Daoy (cell line): Measurements from ENCODE around the gene ZZZ3. TPM values are rescaled to one million over a fixed set of nuclear protein-coding genes. Genes with fewer than 3 reads are reported as not detected.
A peak's percentile ranks its signal among the peaks of the same experiment; 100 is the strongest.
"Not testable (repeated sequence)": the region's sequence is repeated elsewhere in the genome, so short reads cannot be mapped to it uniquely, and the experiment has no call there.

Source experiments
- DNase-seq: peaks from one replicate; pipeline ENCODE4 v3.0.0-alpha.2; 2015; ENCODE audit warnings: low read depth
- total RNA-seq: library from RNA; depleted of rRNA; stranded (reverse); fragments of >200 nt; shearing (Covaris generic); gene quantifications from 2 replicates; pipeline ENCODE4 v1.2.3, GENCODE V29; 2014; rRNA removed

The ZZZ3 gene
- total RNA-seq = 88.0 and 118 TPM in 2 replicates

DNA sequence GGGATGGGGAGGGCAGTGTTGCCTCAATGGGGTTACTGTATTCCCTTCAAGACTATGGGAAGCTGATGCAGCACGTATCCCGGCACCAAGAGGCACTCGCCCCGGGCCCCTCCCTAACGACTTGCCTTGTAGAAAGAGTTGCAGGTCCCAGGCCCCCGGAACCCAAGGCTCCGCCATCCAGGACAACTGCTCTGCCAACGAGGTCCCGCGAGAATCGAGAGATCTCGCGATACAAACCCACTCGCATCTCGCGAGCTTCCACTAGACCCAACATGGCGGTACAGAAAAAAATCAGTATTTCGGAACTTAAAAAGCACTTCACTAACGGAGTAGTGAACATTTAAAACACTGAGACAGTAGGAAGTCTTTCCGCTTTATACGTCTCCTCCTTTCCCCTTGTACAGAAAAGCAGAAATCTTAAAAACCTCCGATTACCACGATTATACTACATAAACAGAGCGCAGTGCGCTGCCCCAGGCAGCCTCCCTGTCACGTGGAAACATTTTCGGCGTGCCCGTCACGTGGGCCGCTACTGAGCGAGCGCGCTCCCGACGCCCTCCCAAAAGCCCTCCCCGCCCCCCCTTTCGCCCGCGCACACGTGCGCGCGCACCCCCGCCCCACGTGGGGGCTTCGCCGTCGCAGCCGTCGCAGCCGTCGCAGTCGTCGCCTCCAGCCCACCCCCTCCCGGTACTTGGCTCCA, at the start of gene ZZZ3:
ZZZ3 (minus strand) TSS at position 199 of the 700 bp plus-strand sequence. CDS start 49,304 bp downstream, outside the sequence.
- DNase-seq = peak; percentile 97

DNA sequence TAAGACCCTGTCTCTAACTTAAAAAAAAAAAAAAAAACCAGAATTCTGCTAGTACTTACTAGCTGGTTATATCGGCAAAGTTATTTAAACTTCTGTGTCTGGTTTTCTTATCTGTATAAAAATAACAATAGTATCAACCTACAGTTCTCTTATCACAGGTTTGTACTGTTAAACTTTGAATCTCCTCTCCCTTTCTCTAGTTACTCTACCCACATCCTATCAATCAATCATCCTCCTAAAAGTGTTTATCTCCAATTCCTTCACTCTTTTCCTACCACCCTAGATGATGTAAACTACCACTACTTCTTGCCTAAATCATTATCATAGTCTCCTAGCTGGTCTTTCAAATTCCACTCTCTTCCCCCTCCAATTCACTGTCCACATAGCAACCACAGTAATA, 49.6 kb upstream of the ZZZ3 start:
- no peak for DNase-seq

- no peak for DNase-seq
Measured at GRCh38 chr1:77725706-77726105, 43.2 kb upstream of the ZZZ3 start.

GRCh38 chr1:77718181-77718580, 35.7 kb upstream of the ZZZ3 start:
- DNase-seq = no peak

DNA sequence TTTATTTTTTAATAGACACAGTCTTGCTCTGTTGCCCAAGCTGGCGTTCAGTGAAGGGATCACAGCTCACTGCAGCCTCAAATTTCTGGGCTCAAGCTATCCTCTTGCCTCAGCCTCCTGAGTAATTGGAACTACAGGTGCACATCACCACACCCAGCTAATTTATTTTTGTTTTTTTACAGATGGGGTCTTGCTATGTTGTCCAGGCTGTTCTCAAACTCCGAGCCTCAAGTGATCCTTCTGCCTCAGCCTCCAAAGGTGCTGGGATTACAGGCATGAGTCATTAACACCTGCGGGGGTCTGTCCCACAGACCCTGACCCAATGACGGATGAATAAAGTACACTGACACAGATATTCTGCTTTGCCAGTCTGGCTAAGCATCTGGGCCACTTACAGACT, 33.6 kb upstream of the ZZZ3 start:
- DNase-seq = no peak

- DNase-seq = no peak
Measured at GRCh38 chr1:77709727-77710126, 27.3 kb upstream of the ZZZ3 start.

GRCh38 chr1:77706321-77706720, 23.9 kb upstream of the ZZZ3 start:
- DNase-seq = no peak

- DNase-seq = no peak
Measured at GRCh38 chr1:77704736-77705135, 22.3 kb upstream of the ZZZ3 start.

- not testable (repeated sequence) for DNase-seq
Measured at GRCh38 chr1:77699673-77700072, 17.2 kb upstream of the ZZZ3 start.

DNA sequence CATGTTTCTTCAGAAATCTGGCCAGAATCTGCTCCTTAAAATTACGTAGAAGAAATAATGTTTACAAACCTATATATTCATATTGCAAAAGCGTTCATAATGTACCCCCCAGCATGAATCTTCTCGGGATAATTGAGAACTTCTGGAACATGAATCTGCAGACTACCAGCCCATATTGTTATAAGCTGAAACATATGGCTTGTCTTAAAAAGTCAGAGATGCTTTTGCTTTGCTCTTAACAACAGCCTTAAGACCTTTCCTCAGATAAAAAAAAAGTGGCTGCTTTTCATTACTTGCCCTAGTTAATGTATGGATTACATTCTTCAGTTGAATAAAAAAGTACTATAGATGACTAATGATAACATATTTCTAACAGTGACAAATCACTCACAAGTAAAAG, 15.0 kb upstream of the ZZZ3 start:
- DNase-seq = no peak

DNA sequence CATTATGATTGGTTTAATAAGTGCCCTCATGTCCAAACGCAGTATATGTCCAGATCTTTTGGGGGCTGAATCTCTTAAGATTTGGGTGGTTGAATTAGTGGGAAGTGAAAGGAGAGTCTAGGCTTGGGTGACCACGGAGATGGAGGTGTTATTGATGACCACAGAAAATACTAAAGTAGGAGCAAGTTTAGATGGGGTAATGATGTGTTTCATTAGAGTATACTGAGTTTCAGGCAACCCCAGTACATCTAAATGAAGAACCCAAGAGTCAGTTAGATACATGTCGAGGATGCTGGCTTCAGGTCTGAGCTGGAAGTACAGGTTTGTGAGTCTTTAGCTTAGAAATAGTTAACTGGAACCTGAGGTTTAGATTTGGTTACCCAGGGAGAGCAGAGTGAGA, 6.5 kb upstream of the ZZZ3 start:
- DNase-seq = no peak

GRCh38 chr1:77687519-77687906, 5.1 kb upstream of the ZZZ3 start:
- peak; percentile 13 for DNase-seq

DNA sequence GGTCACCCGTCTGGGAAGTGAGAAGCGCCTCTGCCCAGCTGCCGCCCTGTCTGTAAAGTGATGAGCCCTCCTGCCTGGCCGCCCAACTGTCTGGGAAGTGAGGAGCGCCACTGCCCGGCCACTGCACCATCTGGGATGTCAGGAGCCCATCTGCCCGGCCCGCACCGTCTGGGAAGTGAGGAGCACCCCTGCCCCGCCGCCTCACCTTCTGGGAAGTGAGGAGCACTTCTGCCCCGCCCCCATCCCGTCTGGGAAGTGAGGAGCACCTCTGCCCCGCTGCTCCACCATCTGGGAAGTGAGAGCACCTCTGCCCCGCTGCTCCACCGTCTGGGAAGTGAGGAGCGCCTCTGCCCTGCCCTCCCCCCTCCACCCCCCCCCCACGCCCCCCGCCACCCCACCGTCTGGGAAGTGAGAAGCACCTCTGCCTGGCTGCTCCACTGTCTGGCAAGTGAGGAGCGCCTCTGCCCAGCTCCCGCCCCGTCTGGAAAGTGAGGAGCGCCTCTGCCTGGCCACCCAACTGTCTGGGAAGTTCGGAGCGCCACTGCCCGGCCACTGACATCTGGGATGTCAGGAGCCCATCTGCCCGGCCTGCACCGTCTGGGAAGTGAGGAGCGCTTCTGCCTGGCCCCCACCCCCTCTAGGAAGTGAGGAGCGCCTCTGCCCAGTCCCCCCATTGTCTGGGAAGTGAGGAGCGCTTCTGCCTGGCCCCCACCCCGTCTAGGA, 4.5 kb upstream of the ZZZ3 start:
- no peak for DNase-seq

GRCh38 chr1:77683160-77684148, 996 bp upstream of the ZZZ3 start:
- DNase-seq = peak; percentile 98

DNA sequence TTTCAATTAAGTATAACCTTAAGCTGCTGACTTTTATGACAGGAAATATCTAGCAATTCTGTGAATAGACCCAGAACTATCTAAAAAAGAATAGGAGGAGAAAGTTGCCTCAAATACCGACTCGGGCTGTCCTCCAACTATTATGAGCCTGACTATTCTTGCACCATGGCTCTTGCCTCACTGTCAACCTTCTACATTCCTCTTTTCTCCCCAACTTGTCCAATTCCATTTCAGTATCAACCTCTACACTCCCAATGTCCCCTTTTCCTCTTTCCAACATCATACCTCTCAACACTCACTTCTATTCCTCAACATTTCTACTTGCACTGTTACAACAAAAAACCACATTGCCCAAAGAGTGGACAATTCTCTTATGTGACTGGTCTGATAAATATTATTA, 2.3 kb downstream of the ZZZ3 start:
- no peak for DNase-seq

- DNase-seq = no peak
Measured at GRCh38 chr1:77678660-77679610, 3.5 kb downstream of the ZZZ3 start.

DNA sequence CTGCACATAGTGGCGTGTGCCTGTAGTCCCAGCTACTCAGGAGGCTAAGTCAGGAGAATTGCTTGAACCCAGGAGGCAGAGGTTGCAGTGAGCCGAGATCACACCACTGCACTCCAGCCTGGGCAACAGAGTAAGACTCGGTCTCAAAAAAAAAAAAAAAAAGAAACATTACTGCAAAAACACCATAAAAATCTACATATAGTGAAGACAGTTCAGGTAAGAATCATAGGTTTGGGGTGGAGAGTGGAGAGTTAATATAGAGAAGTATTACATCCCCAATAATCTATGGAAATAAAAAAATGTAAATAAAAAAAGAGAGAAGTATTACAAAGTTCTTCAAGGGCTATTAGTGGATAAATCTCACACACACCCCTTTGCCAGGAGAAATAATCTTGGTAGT, 7.7 kb downstream of the ZZZ3 start:
- DNase-seq = not testable (repeated sequence)

- DNase-seq = no peak
Measured at GRCh38 chr1:77673716-77674355, 8.6 kb downstream of the ZZZ3 start.

DNA sequence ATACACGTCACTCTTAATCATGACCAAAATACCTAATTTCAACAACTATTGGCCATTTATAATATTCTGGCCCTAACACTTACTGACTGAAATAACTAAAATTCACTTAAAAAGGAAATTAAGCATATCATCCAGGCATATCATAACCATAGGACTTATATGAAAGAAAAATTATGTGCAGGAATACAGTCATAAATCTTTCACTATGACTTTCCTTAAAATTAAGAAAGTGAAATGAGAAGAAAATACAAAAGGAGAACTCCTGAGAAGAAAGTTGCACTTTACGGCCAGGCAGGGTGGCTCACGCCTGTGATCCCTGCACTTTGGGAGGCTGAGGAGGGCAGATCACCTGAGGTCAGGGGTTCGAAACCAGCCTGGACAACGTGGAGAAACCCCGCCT, 9.4 kb downstream of the ZZZ3 start:
- DNase-seq = no peak

DNA sequence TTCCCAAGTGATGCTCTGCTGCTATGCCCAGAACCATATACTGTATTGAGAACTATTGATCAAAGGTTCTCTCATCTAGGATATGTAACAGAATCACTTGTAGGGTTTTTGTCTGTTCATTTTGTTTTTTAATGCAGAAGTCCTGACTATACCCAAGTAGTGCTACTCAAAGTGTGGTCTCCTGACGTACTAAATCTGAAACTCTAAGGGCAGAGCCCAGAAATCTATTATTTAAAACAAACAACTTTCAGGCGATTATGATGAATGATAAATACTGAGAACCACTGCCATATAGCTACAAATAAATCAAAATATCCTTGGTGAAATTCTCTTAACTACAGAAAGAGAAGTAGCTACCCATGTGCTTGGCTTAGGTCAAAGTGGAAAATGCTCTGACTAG, 10.1 kb downstream of the ZZZ3 start:
- no peak for DNase-seq

DNA sequence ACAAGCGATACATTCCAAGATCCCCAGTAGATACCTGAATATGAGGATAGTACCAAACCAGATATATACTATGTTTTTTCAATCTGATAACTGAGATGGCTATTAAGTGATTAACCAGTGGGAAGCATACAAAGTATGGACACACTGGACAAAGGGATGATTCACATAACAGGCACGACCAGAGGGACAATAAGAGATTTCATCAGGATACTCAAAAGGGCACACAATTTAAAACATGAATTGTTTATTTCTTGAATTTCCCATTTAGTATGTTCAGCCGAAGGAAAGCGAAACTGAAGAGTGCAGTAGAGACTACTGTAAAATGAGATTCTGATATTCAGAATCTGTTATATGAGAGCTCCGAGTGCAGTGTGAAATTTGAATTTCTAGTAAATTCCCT, 10.6 kb downstream of the ZZZ3 start:
- peak; percentile 14 for DNase-seq
